HG03135 (cell line): Measurements from ENCODE around the gene PLEKHF1.

Experiments
- ATAC-seq: cut with Tn5 transposase; IDR thresholded peaks from one replicate; pipeline ENCODE4 v1.9.1; 2021; ENCODE audit warnings: mild to moderate bottlenecking, moderate library complexity; ENCODE audit not compliant: unreplicated experiment

Gene PLEKHF1

GRCh38 chr19:29634423-29635130 is 30.7 kb upstream of the PLEKHF1 start:
- ATAC-seq: no peak

DNA sequence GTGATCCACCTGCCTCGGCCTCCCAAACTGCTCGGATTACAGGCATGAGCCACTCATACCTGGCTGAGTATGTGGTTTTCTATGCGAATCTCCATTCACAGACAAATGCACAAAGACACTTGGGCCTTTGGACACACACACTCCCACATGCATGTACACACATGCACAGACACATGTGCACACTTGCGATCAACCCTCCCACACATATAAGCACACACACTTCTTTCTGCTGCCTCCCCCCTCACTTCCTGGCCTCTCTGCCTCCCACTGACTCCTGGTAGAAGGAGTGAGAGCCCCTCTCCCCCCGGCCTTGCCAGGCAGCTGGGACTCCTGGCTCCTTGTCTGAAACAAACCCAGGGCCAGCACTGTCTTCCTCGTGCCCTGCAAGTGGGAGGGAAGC is 29.3 kb upstream of the PLEKHF1 start:
- no peak for ATAC-seq

DNA sequence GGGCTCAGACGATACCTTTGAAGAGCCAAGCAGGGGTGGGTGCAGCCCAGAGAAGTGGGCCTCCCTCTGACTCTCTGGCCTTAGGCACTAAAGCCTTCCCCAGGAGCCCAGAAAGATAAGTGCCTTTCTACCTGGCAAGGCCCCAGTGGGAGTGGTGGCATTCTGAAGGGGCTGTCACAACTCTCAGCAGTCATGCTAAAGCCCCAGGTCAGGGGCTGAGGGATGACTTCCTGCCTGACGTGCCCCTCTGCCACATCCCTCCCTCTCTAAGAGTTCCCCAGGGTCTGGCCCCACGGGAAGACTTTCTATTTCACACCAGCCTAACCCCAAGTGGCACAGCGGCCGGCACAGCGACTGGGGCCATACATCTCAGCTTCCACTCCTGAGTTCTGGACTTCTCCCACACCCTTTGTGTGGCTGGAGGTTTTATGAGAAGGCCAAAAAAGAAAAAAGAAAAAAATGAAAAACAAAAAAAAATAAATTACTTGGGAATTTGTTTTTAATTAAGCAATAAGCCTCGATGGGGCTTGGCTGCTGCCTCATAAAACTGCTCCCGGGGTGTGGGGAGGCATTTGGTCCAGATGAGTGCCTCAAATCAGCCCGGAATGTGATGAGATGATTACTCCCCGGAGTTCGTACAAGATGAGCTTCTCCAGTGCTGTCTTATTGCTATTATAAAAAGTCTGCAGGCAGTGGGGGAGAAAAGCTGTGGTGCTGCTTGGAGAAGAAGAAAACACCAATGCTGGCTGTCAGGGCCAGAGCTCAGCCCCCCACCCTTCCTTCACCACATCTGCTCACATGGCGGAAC is 28.5 kb upstream of the PLEKHF1 start:
- ATAC-seq: no peak

- ATAC-seq: no peak
Observed at GRCh38 chr19:29639086-29639485, 26.2 kb upstream of the PLEKHF1 start.

GRCh38 chr19:29640231-29640630 is 25.0 kb upstream of the PLEKHF1 start:
- no peak for ATAC-seq

DNA sequence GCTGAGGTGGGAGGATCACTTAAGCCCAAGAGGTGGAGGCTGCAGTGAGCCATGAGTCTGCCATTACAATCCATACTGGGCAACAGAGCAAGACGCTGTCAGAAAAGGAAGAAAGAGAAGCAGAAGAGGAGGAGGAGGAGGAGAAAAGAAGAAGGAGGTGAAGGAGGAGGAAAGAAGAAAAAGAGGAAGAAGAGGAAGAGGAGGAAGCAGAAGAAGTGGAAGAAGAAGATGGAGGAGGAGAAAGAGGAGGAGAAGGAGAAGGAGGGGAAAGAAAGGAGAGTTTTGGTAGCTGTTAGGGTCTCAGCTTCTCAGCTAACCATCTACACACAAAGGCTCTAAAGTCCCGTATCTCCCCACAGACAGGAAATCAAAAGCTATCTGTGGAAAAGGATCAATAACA is 23.7 kb upstream of the PLEKHF1 start:
- ATAC-seq: no peak

DNA sequence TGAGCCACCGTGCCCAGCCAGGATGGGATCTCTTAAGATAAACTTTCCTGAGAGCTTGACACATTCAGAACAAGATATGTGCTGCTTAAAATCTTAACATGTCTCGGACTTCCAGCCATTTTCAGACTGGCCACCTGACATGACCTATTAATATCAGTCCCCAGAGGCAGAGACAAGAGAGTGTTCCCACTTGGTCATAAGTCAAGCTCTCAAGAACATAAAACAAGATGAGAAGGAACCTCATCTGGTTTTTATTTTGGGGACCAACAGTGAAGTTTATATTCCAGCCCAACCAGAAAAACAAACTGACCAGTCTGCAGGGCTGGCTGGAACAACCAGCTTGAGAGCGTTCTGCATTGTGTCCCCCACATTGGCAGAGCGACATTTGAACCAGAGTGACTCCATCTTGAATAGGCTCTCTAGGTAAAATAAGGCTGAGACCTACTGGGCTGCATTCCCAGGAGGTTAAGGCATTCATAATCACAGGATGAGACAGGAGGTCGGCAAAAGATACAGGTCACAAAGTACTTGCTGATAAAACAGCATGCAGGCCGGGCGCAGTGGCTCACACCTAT is 21.8 kb upstream of the PLEKHF1 start:
- no peak for ATAC-seq

DNA sequence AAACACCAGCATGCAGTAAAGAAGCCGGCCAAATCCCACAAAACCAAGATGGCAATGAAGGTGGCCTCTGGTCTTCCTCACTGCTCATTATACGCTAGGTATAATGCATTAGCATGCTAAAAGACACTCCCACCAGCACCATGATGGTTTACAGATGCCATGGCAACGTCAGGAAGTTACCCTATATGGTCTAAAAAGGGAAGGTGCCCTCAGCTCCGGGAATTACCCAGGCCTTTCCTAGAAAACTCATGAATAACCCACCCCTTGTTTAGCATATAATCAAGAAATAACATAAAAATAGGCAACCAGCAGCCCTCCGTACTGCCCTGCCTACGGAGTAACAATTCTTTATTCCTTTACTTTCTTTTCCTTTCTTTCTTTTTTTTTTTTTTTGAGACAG is 21.1 kb upstream of the PLEKHF1 start:
- no peak for ATAC-seq

- no peak for ATAC-seq
Observed at GRCh38 chr19:29645491-29645867, 19.8 kb upstream of the PLEKHF1 start.

GRCh38 chr19:29645911-29646310 is 19.4 kb upstream of the PLEKHF1 start:
- no peak for ATAC-seq

DNA sequence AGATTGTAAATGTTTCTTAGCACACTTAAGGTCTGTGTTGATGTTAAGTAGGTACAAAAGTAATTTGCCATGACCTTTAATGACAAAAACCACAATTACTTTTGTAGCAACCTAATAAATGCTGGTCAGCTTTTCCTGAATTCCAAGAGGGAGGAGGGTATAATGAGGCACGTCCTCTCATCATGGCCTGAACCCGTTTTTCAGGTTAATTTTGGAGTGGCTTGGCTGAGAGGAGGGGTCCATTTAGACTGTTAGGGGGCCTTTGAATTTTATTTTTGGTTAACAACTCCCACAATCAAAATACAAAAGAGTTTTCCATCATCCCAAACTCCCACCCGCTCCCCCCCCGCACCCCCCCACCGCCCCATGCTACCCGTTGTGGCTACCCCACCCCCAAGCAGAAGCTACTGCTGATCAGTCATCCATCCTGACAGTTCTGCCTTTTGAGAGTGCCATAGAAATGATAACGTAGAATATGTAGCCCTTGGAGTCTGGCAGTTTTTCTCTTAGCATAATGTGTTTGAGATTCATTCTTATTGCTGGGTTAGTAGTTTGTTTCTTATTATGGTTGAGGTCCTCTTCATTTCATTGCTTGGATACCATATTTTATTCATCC is 14.4 kb upstream of the PLEKHF1 start:
- ATAC-seq: no peak

DNA sequence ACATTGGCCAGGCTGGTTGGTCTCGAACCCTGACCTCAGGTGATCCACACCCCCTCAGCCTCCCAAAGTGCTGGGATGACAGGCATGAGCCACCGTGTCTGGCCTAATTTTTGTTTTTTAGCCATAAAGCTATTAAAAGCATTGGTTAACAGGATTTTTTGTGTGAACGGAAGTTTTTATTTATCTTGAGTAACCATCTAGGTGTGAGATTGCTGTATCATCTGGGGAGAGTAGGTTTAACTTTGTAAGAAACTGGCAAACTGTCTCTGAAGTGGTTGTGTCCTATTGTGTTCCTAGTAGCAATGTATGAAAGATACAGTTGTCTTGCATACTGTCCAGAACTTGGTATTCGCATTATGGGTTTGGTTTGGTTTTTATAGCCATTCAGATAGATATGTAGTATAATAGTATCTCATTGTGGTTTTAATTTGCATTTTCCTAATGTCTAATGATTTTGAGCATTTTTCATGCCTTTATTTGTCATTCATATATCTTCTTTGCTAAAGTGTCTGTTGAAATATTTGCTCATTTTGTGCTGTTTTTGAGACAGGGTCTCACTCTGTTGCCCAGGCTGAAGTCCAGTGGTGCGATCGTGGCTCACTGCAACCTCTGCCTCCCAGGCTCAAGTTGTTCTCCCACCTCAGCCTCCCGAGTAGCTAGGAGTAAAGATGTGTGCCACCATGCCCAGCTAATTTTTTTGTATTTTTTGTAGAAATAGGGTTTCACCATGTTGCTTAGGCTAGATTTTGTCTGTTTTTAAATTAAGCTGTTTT is 13.5 kb upstream of the PLEKHF1 start:
- no peak for ATAC-seq

GRCh38 chr19:29653398-29653797 is 11.9 kb upstream of the PLEKHF1 start:
- ATAC-seq: no peak

DNA sequence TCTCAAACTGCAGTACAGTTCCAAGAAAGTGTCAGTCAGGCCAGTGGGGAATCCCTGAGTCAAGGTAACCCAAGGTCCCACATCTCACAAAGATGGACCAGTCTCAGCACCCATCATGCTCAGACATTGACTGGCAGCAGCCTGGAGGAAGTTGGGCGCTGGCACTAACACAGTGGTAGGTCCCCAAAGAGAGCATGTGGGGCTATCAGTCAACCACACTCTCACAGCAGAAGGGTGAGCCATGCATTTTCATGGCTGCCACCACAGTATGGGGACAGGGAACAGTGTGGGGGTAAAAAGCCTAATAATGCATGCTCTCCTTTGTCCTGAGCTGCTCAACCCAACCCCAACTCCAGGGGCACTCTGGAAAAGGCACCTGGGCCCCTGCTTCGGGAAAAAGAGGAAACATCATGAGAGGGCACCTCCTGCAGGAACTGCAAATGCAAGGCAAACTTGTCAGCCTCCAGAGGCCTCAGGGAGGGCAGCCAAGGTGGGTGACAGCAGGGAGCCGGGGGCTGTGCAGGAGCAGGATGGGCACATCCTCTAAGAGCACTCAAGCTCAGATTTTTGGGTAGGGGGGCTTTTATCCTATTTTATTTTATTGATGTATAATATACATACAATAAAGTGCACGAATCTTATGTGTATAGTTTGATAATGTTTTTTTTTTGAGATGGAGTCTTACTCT is 9.5 kb upstream of the PLEKHF1 start:
- no peak for ATAC-seq

DNA sequence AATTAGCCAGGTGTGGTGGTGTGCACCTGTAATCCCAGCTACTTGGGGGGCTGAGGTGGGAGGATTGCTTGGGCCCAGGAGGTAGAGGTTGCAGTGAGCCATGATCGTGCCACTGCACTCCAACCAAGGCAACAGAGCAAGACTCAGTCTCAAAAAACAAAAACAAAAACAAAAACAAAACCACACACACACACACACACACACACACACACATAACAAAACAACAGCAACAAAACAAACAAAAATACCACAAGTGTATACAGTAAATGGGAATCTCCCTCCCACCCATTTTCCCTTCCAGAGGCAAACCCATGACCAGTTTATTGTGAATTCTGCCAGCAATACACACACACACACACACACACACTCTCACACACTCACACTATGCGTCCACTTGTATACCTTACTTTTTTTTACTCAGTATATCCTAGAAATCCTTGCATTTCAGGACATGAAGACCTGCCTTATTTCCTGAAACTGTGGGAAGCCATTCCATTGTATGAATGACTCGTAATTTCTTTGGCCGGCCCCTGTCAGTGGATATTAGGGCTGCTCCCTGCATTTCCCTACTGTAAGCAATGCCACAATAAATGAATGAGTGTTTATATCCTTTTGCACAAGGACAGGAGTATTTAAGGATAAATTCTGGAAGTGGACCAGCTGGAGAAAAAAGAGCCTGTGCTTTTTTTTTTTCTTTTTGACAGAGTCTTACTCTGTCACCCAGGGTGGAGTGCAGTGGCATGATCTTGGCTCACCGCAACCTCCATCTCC is 6.9 kb upstream of the PLEKHF1 start:
- ATAC-seq: no peak

GRCh38 chr19:29660835-29661234 is 4.4 kb upstream of the PLEKHF1 start:
- ATAC-seq: no peak

DNA sequence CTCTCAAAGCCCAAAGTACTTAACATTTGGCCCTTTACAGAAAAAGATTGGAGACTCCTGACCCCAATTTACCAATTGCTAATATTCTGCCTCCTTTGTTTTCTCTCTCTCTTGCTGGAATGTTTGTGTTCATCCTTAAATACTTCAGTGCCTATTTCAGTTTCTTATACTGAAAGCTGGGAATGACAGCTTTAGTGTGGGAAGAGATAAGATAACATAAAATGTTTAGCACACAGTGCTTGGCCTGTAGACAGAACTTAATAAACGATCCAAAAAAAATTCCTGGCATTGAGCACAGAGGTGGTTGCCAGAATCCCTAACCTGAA is 3.0 kb upstream of the PLEKHF1 start:
- ATAC-seq: no peak

DNA sequence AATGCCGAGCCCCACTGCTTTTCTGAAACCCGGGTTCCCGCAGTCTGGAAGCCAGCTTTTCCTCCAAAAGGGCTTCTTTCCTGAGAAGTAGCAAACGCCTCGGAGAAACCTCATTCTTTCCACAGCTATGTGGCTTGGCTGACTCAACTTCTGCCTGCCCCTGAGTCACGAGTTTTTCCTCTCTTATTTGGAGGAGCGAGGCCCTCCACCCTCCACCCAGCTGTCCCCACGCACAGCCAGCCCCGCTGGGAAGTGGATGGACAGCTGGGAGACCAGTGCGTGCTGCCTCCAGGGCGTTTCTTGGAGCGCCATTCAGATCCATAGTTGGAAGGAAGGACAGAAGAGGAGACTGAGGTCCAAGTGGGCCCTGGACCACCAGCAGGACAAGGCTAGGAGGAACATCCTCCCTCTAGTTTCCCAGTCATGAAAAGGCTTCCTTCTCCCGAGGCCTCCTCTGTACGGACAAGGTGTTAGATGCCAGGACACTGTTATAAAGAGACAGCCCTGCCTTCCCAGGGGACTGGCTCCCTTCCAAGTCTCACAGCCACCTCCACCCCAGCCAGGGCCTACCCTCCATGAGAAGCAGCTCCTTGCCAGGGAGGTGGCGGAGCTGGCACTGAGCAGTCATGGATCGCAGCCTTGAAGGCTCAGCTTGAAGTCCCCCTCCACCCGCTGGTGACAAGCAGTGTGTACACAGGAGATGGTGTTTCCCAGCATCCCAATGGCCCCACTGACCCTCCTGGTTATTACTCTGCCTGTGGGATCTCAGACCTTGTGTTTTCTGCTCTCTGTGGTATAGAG is 2.5 kb upstream of the PLEKHF1 start:
- ATAC-seq: no peak
